Activated CD8-positive, alpha-beta memory T cell treated with anti-CD3 and anti-CD28 coated beads, Interleukin-2, amount 50 U/mL, for 24 hours (primary cell): ENCODE results near the gene ADAMTS18.
"Not testable (repeated sequence)": the region's sequence is repeated elsewhere in the genome, so short reads cannot be mapped to it uniquely, and the experiment has no call there.

Experiments
- DNase-seq: peaks from one replicate; pipeline ENCODE4 v3.0.0-alpha.2; 2020; ENCODE audit errors: extremely low read depth

Gene ADAMTS18, protein sequence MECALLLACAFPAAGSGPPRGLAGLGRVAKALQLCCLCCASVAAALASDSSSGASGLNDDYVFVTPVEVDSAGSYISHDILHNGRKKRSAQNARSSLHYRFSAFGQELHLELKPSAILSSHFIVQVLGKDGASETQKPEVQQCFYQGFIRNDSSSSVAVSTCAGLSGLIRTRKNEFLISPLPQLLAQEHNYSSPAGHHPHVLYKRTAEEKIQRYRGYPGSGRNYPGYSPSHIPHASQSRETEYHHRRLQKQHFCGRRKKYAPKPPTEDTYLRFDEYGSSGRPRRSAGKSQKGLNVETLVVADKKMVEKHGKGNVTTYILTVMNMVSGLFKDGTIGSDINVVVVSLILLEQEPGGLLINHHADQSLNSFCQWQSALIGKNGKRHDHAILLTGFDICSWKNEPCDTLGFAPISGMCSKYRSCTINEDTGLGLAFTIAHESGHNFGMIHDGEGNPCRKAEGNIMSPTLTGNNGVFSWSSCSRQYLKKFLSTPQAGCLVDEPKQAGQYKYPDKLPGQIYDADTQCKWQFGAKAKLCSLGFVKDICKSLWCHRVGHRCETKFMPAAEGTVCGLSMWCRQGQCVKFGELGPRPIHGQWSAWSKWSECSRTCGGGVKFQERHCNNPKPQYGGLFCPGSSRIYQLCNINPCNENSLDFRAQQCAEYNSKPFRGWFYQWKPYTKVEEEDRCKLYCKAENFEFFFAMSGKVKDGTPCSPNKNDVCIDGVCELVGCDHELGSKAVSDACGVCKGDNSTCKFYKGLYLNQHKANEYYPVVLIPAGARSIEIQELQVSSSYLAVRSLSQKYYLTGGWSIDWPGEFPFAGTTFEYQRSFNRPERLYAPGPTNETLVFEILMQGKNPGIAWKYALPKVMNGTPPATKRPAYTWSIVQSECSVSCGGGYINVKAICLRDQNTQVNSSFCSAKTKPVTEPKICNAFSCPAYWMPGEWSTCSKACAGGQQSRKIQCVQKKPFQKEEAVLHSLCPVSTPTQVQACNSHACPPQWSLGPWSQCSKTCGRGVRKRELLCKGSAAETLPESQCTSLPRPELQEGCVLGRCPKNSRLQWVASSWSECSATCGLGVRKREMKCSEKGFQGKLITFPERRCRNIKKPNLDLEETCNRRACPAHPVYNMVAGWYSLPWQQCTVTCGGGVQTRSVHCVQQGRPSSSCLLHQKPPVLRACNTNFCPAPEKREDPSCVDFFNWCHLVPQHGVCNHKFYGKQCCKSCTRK (N-terminal part only)

DNA sequence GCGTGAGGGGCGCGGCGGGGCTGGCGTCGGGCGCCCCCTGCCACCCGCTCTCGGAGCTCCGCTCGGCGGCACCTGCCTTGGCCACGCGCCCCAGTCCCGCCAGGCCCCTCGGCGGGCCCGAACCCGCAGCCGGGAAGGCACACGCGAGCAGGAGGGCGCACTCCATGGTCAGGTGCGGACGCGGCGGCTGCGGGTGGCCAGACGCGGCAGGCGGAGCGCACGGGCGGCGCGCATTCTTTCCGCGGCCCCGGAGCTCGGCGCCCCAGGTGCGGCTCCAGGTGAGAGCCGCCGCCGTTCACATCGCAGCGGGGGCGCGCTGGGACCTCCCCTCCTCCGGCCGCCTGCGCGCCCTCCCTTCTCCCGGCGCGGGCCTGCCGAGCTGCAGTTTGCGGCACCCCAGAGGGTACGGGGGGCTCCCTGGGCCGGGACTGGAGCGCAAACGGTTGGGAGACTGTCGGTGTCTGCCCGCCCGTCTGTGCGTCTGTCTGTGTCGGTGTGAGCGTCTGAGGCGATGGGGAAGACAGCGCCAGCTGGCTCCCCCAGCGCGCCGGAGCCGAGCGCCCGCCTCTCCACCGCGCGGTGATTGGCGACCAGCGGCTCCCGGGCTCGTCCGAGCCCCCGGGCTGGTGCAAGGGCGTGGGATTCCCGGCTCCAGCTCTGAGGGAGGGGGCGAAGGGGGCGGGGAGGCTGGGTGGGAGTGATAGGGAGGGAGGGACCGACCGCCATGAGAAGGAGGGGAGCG, at the start of gene ADAMTS18:
TSS of gene ADAMTS18 (minus strand) at position 505 of the 742 bp plus-strand sequence. CDS start at position 166, 339 bp downstream.
- no peak for DNase-seq

DNA sequence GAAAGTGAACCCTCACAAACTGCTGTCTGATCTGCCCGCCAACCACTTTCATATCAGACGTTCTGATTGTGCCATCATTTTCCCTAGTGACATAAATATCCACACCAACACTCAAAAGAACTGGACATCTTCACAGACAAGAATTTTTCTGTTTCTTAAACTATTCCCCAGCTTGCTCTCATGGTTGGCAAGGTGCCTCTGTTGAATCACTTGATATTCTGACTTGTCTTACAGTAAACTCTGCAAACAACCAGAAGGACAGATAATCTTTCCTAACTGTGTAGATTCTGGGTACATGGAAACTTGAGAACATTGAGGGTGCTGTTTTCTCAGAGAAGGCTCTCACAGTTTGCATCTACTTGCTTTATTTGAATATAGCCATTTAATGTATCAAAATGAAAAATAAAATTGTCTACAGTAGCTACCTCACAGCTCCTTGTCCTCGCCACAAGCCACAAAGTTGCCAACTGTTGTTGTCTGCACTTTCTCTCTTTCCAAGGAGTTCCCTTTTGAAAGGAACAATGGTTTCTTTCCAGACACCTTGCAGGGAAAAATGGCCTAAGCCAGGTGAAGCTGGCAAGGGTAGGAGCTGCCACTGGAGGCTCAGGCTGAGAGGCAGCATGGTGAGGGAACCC, 46.0 kb upstream of the ADAMTS18 start:
- DNase-seq, result no peak

DNA sequence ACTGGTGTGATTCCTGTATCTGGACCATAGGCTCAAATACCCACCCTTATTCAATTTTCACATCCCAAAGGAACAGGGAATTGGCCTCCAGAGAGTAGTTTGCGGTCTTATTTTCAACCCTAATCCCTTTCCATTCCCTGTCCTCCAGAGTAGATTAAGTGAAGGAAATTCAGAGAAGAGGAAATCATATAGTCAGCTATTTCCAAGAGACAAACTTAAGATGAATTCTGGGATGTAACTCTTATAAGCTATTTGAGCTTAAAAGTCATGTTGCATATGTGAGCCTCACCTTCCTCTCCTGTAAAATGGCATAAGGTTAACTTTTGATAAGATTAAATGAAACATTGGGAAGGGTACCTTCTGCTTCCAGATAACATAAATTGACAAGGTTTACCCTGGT, 37.4 kb upstream of the ADAMTS18 start:
- DNase-seq, result no peak

DNA sequence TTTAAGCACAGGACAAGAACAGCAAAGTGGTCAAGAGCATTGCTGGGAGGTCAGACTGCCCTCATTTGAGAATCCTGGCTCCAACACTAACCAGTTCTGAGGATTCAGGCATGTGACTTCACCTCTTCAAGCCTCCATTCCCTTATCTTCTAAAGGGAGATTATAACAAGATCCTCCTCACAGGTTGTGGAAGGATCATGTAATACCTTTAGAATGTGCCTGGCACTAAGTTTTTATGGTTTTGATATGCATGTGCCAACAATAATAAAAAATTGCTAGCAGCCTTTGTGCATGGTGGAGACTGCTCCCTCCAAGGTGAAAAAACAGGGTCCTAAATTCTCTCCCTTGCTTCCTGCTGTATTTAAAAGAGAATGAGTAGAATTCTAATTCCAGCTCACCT, 36.0 kb upstream of the ADAMTS18 start:
- DNase-seq, result no peak

DNA sequence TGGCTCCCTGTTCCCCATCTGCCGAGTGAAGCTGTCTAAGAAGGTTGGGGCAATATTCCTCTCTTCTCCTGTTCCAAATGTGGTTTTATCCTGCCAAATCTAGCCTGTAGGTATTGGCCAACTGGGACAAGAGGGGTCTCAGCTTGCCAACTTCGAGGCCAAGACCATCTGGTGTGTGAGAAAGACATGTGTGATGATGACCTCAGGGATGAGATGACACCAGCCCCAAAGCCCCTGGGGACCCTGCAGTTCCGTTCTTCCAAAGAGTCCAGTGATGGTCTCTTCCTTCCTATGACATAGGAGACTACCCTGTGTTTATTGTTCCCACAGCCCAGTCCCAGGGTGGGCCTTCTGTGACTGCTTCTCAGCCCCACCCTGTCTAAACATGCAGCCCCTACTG, 34.8 kb upstream of the ADAMTS18 start:
- no peak for DNase-seq

DNA sequence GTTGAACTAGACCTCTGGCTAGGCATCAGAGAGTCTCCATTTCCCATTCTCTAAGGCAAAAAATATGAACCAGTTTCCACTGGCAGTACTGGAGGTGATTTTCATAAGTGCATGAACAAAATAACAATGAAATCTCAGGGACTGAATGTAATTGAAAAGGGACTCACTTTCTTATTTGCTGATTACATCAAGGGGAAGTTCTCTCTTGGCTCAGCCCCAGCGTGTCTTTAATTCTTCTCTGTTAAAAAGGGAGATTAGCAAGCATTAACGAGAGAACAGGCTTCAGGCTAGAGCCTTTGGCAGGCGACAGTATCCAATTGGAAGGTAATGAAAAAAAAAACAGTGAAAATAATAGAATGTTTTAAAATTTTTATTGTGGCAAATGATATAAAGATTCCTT, 34.0 kb upstream of the ADAMTS18 start:
- DNase-seq, result no peak

DNA sequence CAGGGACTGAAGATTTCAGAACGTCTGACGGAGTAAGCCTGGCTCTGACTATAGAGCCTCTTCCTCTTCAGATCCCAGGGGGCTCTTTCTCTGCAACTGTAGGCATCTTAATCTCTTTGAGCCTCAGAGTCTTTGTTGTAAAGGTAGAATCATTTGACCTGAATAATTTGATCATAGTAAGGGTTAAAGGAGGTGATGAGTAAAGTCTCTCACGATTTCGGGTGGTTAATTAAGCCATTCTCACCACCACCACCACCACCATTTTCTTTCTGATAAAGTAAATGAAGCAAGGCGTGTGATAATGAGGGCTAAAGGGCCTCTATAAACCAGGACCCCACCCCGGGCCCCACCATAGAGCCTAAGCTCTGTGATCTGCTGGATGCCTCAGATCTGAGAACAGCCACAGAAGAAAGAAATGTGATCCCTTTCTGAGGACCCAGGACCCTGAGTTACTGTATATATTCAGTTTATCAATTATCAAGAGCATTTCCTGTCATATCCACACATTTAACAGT, 33.0 kb upstream of the ADAMTS18 start:
- no peak for DNase-seq

DNA sequence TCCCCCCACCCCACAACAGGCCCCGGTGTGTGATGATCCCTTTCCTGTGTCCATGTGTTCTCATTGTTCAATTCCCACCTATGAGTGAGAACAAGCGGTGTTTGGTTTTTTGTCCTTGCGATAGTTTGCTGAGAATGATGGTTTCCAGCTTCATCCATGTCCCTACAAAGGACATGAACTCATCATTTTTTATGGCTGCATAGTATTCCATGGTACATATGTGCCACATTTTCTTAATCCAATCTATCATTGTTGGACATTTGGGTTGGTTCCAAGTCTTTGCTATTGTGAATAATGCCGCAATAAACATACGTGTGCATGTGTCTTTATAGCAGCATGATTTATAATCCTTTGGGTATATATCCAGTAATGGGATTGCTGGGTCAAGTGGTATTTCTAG, 28.8 kb upstream of the ADAMTS18 start:
- DNase-seq, result not testable (repeated sequence)

DNA sequence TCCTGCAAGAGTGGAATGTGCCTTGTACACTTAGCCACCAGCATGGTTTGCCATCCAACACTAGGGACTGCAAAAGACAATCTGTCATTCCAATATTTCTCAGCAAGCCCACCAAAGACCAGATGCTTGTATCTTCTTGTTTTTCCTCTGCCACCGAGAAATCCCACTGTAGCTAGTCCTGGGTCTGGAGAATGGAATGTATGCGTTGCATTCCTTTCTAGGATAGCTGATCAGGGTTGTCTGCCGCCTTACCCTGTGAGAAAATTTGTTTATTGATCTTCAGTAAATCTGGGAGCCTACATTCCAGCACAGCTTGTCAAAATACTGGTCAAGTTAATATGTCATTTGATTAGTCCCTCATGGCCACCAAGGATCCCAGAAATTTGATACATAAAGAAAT, 28.1 kb upstream of the ADAMTS18 start:
- no peak for DNase-seq

DNA sequence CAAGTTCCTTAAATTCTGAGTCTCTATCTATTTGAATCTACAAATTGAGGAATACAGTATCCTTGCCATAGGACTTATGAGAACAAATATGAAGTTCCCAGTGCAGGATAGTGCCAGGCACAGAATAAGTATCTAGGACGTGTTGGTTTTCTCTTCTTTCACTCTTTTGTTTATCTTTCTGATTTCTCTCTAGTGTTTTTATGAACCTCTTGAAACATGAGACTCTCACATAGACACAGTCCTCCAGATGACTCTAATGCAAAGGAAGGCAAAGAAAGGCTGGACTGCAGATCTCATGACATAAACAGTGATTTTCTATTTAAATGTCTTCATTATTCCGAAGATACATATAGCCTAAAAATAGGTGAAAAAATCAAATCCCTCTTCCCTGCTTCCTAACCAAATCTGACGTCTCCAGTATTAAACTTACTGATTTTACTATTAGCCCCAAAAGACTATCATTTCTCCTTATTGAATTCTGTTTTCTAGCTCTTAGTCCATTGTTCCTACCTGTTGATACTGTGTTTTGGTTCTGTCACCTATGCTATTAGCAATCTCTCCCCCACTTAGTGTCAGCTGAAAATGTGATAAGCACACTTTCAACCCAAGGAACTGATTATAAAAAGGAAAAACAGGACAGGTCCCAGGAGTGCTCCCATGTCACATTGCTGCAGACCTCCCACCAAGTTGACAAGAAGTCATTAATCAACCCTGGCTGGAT, 24.9 kb upstream of the ADAMTS18 start:
- DNase-seq, result no peak

DNA sequence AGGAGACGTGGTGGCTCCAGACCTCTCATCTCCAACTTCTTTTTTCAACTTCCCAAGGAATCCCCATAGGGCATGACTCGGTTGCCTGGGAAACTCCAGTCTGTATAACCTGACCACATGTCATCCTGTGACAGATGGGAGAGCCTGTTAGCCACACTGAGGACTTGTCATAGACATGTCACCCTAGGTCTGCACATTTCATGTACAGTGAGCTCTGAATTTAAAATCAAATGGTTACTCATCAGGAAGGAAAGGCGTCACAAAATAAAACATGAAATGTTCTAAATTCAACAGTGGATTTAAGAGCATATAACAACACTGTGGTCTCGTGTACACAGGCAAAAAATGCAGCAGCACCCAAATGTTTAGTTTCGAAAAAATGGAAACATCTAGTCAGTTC, 22.2 kb upstream of the ADAMTS18 start:
- DNase-seq, result no peak

DNA sequence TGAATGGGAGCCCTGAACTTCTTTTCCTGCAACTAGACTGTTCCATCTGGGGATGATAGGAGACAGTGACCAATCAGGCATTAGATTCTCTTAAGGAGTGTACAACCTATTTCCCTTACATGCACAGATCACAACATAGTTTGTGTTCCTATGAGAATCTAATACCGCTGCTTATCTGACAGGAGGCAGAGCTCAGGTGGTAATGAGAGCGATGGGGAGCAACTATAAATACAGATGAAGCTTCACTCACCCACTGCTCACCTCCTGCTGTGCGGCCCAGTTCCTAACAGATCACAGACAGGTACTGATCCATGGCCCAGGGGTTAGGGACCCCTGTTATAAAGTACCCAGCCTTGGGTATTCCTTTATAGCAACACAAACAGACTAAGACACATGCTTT, 17.4 kb upstream of the ADAMTS18 start:
- no peak for DNase-seq

DNA sequence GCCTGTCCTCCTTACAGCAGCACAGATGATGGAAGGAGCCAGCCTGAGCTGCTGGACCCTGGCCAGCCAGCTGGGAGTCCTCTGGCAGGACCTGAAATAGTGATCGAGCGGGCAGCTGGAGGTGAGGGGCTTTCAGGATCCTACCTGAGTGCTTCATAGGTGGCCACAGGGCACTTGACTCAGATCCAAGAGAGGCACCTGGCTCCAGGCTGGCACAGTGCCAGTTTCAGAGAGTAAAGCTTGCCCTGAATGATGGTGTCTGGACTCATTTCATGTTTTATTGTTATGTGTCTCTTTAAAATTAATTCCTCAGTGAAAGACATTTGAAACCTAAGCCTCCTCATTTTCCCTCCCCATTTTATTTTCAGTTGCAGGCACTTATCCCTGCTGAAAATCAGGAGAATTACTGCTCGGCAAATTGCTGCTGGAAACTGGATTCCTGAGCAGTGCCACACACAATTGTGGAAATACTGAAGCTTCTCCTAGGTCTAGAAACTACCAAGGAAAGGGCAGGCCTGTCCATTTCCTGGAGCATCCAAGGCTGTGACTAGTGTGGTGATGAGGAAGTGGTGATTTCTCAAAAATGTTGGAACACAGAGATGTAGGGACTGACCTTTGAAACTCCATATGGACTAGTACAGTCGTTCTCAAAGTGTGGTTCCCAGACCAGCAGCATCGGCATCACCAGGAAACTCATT, 16.1 kb upstream of the ADAMTS18 start:
- no peak for DNase-seq

DNA sequence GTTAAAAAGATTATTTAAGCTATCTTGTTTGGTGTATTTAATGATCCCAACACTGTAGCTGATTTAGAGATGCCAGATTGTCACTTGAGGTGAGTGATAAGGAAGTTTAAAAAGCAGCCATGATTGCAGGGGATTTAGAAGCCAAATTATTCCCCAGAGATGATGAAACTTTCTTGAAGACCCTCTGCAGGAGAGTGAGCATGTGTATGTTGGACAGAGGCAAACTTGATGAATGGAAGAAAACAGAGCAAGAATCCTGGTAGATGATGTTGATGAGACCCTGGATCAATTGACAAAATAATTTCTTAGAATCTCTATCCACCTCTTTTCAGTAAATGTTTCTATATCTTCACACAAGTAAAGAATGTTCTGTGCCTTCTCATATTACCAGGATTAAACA, 14.4 kb upstream of the ADAMTS18 start:
- DNase-seq, result no peak

DNA sequence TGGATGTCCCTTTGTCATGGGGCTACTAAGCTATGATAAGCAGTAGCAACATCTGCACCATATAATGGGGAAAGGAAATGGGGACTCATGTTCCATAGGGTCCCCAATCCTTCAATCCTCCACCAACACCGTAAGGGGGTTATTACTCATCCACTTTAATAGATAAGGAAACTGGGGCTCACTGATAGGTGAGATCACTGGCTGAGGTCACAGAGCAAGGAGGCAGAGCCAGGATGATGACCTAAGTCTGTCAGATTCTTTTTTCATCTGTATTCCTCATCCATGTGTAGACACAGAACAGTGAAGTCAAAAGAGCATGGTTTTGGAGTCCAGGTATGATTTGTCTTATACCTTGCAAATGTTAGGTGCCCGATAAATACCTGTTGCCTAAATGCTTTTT, 10.5 kb upstream of the ADAMTS18 start:
- no peak for DNase-seq

DNA sequence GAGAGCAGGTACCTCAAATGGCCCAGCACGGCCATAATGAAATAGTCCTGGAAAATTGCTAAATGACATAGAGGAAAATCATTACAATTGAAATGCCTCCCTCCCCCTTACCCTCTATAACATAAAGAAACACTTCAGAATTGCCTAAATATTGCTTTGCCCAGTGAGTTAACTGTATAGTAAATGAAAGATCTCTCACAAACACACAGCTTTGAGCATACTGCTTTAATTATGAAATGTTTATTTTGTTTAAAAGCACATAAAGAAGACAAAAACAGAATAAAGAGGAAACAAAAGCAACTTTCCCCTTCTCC, 9.3 kb upstream of the ADAMTS18 start:
- no peak for DNase-seq

DNA sequence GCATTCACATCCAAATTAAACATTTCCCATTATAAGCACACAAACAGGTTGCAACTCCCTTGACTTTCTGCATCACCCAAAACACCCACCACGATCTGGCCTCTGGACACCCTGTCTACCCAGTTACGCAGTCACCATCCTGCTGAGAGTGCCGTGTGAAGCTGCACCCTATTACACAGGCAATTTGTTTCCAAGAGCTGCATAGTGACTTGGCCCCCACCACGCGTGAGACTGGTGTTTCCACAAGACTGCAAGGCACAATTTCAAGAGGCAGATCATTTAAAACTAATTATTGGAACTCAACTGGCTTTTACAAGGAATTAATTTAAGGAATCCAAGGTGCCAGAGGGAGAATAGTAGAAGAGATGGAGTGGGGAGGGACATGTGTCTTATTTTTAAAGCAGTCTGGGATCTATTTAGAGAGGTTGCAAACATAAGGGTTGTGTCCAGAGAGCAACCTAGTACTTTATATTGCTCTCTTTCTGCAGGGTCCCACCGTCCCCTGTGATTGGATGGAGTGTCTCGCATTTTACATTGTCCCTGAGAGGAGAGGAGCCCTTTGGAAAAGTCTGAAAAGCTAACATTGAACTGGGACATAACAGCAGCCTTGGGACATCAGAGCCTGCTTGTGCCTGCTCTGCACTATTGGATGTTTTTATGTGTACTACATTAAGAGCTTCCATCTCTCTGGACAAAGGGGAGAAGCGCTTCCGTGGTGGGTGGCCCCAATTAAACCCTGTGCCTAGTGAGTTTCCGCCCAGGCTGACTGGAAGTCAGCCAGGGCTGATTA, 8.7 kb upstream of the ADAMTS18 start:
- no peak for DNase-seq

DNA sequence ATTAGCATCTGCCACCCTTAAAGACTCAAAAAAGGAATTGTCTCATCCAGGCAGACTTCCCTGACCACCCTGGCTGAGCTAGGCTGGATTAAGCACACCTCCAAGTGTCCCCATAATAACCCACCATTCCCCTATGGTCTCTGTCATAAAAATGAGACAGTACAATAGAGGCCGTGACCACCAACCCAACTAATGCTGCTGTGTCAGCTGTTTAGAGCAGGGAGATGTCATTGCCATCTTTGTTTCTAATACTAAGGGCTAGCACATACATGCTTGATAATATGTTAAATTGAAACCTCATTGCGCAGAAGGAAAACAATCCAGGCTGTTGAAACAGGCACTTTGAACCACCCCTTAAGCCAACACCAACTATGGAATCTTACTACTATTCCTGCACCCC, 7.2 kb upstream of the ADAMTS18 start:
- DNase-seq, result no peak

DNA sequence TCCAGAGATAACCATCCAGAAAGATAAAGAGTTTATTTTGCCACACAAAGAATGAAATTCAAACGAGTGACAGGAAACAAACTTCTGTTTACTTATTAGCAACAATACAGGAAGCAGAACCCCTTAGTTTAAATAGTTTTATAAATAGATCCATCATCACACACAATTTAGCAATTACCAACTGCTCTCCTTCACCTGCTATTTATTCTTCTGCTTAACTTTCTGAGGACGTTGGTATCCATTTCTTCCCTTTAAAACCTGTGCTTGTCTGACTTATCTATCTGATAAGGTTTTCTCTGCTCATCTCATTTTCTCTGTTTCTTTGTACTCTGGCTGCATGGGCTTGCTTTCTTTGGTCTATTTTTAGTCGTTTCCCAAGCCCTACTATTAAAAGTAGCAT, 4.3 kb upstream of the ADAMTS18 start:
- no peak for DNase-seq
